ENCODE measurements around the gene LARGE1.
"Not testable (repeated sequence)": the region's sequence is repeated elsewhere in the genome, so short reads cannot be mapped to it uniquely, and the experiment has no call there.

GRCh38 chr22:33461245-33461644, 459.0 kb downstream of the LARGE1 start:
- not testable (repeated sequence) for TF ChIP-seq CTCF, POLR2A (IDR thresholded peaks at IDR 0.05)
